Dendritic cell treated with granulocyte-macrophage colony-stimulating factor and Interleukin-4, amounts not matched to agents 40 ng/mL and 50 ng/mL, for 4 days (primary cell): ENCODE results near the gene ZFP91.

Source experiments
- H3K27ac Mint-ChIP-seq: one replicate; pipeline ENCODE4 v1.8.0; 2022; ENCODE audit warnings: mild to moderate bottlenecking, mixed read lengths
- H3K27me3 Mint-ChIP-seq: one replicate; pipeline ENCODE4 v1.8.0; 2022; ENCODE audit warnings: mild to moderate bottlenecking, mixed read lengths
- H3K36me3 Mint-ChIP-seq: one replicate; pipeline ENCODE4 v1.8.0; 2022; ENCODE audit warnings: low read depth, mixed read lengths
- H3K4me1 Mint-ChIP-seq: one replicate; pipeline ENCODE4 v1.8.0; 2022; ENCODE audit warnings: low read depth, mixed read lengths
- H3K4me3 Mint-ChIP-seq: one replicate; pipeline ENCODE4 v1.8.0; 2022; ENCODE audit warnings: mild to moderate bottlenecking, moderate library complexity, mixed read lengths
- H3K9me3 Mint-ChIP-seq: one replicate; pipeline ENCODE4 v1.8.0; 2022; ENCODE audit warnings: mixed read lengths
- intact Hi-C: fragments of 100-400 bp; cut with micrococcal nuclease; formaldehyde crosslinking; loops from one replicate; pipeline ENCODE4 v1.15.0; 2022

ZFP91 gene

GRCh38 chr11:58597486-58598144 is 18.8 kb downstream of the ZFP91 start:
- H3K27me3 Mint-ChIP-seq = no peaks in the 10 kb centered on the region
- intact Hi-C loops = no loop called here
- H3K27ac Mint-ChIP-seq = no peak overlapping the region
- H3K36me3 Mint-ChIP-seq = peaks cover 67% of the 10 kb centered on the region
- H3K9me3 Mint-ChIP-seq = no peaks in the 10 kb centered on the region
- H3K4me1 Mint-ChIP-seq = peaks cover 20% of the 10 kb centered on the region
- no peak overlapping the region for H3K4me3 Mint-ChIP-seq

GRCh38 chr11:58600510-58600909 is 21.6 kb downstream of the ZFP91 start:
- Mint-ChIP-seq H3K27me3 (no peaks in the 10 kb centered on the region), H3K9me3 (no peaks in the 10 kb centered on the region), H3K4me1 (peaks cover 32% of the 10 kb centered on the region), H3K36me3 (peaks cover 61% of the 10 kb centered on the region), H3K4me3 (no peak overlapping the region), H3K27ac (no peak overlapping the region)
- intact Hi-C loops = no loop called here

GRCh38 chr11:58606930-58607714 is 28.3 kb downstream of the ZFP91 start:
- H3K4me3 Mint-ChIP-seq = no peak overlapping the region
- no peaks in the 10 kb centered on the region for H3K27me3 Mint-ChIP-seq
- intact Hi-C loops = no loop called here
- H3K9me3 Mint-ChIP-seq = no peaks in the 10 kb centered on the region
- peaks cover 37% of the 10 kb centered on the region for H3K4me1 Mint-ChIP-seq
- peaks cover 56% of the 10 kb centered on the region for H3K36me3 Mint-ChIP-seq
- no peak overlapping the region for H3K27ac Mint-ChIP-seq

- Mint-ChIP-seq H3K27ac (no peak overlapping the region), H3K27me3 (no peaks in the 10 kb centered on the region), H3K4me3 (no peak overlapping the region), H3K4me1 (peaks cover 37% of the 10 kb centered on the region), H3K9me3 (no peaks in the 10 kb centered on the region), H3K36me3 (peaks cover 56% of the 10 kb centered on the region)
- intact Hi-C loops = no loop called here
These were observed 29.5 kb downstream of the ZFP91 start for GRCh38 chr11:58608331-58608730.

GRCh38 chr11:58609723-58610122 is 30.9 kb downstream of the ZFP91 start:
- no peak overlapping the region for H3K27ac Mint-ChIP-seq
- H3K4me1 Mint-ChIP-seq = peaks cover 29% of the 10 kb centered on the region
- intact Hi-C loops = loop anchor here (10.0 kb wide), 1 partner anchor 795 kb away; no protein-coding TSS in a partner anchor
- no peak overlapping the region for H3K4me3 Mint-ChIP-seq
- H3K27me3 Mint-ChIP-seq = no peaks in the 10 kb centered on the region
- H3K36me3 Mint-ChIP-seq = peaks cover 60% of the 10 kb centered on the region
- H3K9me3 Mint-ChIP-seq = no peaks in the 10 kb centered on the region

- H3K27me3 Mint-ChIP-seq = no peaks in the 10 kb centered on the region
- intact Hi-C loops = loop anchor here (10.0 kb wide), 1 partner anchor 798 kb away; no protein-coding TSS in a partner anchor
- H3K4me3 Mint-ChIP-seq = no peak overlapping the region
- H3K36me3 Mint-ChIP-seq = peaks cover 82% of the 10 kb centered on the region
- H3K4me1 Mint-ChIP-seq = peaks cover 6% of the 10 kb centered on the region
- H3K27ac Mint-ChIP-seq = no peak overlapping the region
- H3K9me3 Mint-ChIP-seq = no peaks in the 10 kb centered on the region
These were observed 34.4 kb downstream of the ZFP91 start for GRCh38 chr11:58613228-58613627.

- intact Hi-C loops = loop anchor here (10.0 kb wide), 1 partner anchor 801 kb away; no protein-coding TSS in a partner anchor
- Mint-ChIP-seq H3K36me3 (peaks cover 92% of the 10 kb centered on the region), H3K27me3 (no peaks in the 10 kb centered on the region), H3K9me3 (no peaks in the 10 kb centered on the region), H3K4me3 (no peak overlapping the region), H3K27ac (no peak overlapping the region), H3K4me1 (peaks cover 6% of the 10 kb centered on the region)
These were observed 36.7 kb downstream of the ZFP91 start for GRCh38 chr11:58615559-58615958.

GRCh38 chr11:58616594-58616993 is 37.7 kb downstream of the ZFP91 start:
- no peak overlapping the region for H3K27ac Mint-ChIP-seq
- H3K9me3 Mint-ChIP-seq = no peaks in the 10 kb centered on the region
- no peak overlapping the region for H3K4me3 Mint-ChIP-seq
- peaks cover 1% of the 10 kb centered on the region for H3K4me1 Mint-ChIP-seq
- intact Hi-C loops = loop anchor here (10.0 kb wide), 1 partner anchor 802 kb away; no protein-coding TSS in a partner anchor
- no peaks in the 10 kb centered on the region for H3K27me3 Mint-ChIP-seq
- peaks cover 82% of the 10 kb centered on the region for H3K36me3 Mint-ChIP-seq

- Mint-ChIP-seq H3K4me1 (no peaks in the 10 kb centered on the region), H3K4me3 (no peak overlapping the region), H3K36me3 (peaks cover 81% of the 10 kb centered on the region), H3K27me3 (no peaks in the 10 kb centered on the region), H3K27ac (peak overlapping the region; percentile 10), H3K9me3 (no peaks in the 10 kb centered on the region)
- intact Hi-C loops = loop anchor here (10.0 kb wide), 1 partner anchor 803 kb away; no protein-coding TSS in a partner anchor
These were observed 39.2 kb downstream of the ZFP91 start for GRCh38 chr11:58617976-58618557.

GRCh38 chr11:58621586-58622262 is 42.9 kb downstream of the ZFP91 start:
- Mint-ChIP-seq H3K27ac (no peak overlapping the region), H3K4me1 (peaks cover 7% of the 10 kb centered on the region), H3K36me3 (peaks cover 86% of the 10 kb centered on the region), H3K27me3 (no peaks in the 10 kb centered on the region), H3K4me3 (no peak overlapping the region), H3K9me3 (no peaks in the 10 kb centered on the region)
- intact Hi-C loops = no loop called here

GRCh38 chr11:58622344-58622743 is 43.5 kb downstream of the ZFP91 start, which contains the start of gene CNTF:
Gene CNTF, plus strand, starts transcription at chr11:58622665. Its CDS starts 88 bp downstream, at chr11:58622753.
- H3K27me3 Mint-ChIP-seq = no peaks in the 10 kb centered on the region
- H3K36me3 Mint-ChIP-seq = peaks cover 86% of the 10 kb centered on the region
- no peak within 1 kb of the TSS for H3K4me3 Mint-ChIP-seq
- peaks cover 12% of the 10 kb centered on the region for H3K4me1 Mint-ChIP-seq
- H3K27ac Mint-ChIP-seq = no peak within 1 kb of the TSS
- H3K9me3 Mint-ChIP-seq = no peaks in the 10 kb centered on the region
- intact Hi-C loops = no loop called here

GRCh38 chr11:58625086-58625485 is 46.2 kb downstream of the ZFP91 start:
- intact Hi-C loops = no loop called here
- peaks cover 12% of the 10 kb centered on the region for H3K4me1 Mint-ChIP-seq
- no peak overlapping the region for H3K4me3 Mint-ChIP-seq
- no peak overlapping the region for H3K27ac Mint-ChIP-seq
- peaks cover 66% of the 10 kb centered on the region for H3K36me3 Mint-ChIP-seq
- no peaks in the 10 kb centered on the region for H3K27me3 Mint-ChIP-seq
- H3K9me3 Mint-ChIP-seq = no peaks in the 10 kb centered on the region

GRCh38 chr11:58625826-58626460 is 47.1 kb downstream of the ZFP91 start:
- peak overlapping the region; percentile 64 for H3K27ac Mint-ChIP-seq
- intact Hi-C loops = no loop called here
- H3K4me1 Mint-ChIP-seq = peaks cover 12% of the 10 kb centered on the region
- H3K4me3 Mint-ChIP-seq = no peak overlapping the region
- peaks cover 61% of the 10 kb centered on the region for H3K36me3 Mint-ChIP-seq
- no peaks in the 10 kb centered on the region for H3K9me3 Mint-ChIP-seq
- no peaks in the 10 kb centered on the region for H3K27me3 Mint-ChIP-seq
